ENCODE data around the gene CA11.

GRCh38 chr19:48656840-48657474 is 11.0 kb upstream of the CA11 start:
- no peak for TF ChIP-seq POU5F1 (IDR thresholded peaks at IDR 0.05; ENCODE audit: low read depth, low read length)
- no peak for TF ChIP-seq POLR2A (IDR thresholded peaks at IDR 0.05; ENCODE audit: control extremely low read depth in 1 of 2, low read depth in 2 of 2, low read length in 2 of 2)

All from H1 (cell line).